Subcutaneous adipose tissue (tissue), 4 donors: ENCODE results near the gene TFDP1. TPM values are rescaled to one million over a fixed set of nuclear protein-coding genes. Genes with fewer than 3 reads are reported as not detected.

Experiments used
- total RNA-seq, 4 donors: library from RNA; depleted of rRNA; stranded (reverse); fragments of >200 nt; gene quantifications; one replicate each; pipeline ENCODE4 v1.1.0, GENCODE V29; 2016
- TF ChIP-seq, protein P1 (sequence below): fragments of 450-650 bp; IDR thresholded peaks from one replicate; pipeline ENCODE4 v1.5.1; 2016; ENCODE audit warnings: low read depth, mild to moderate bottlenecking, control low read depth, antibody characterized with exemption, moderate library complexity

The TFDP1 gene
- total RNA-seq, 4 donors from 2014 or later, result 26.2 to 59.5 (median 27.8) TPM

DNA sequence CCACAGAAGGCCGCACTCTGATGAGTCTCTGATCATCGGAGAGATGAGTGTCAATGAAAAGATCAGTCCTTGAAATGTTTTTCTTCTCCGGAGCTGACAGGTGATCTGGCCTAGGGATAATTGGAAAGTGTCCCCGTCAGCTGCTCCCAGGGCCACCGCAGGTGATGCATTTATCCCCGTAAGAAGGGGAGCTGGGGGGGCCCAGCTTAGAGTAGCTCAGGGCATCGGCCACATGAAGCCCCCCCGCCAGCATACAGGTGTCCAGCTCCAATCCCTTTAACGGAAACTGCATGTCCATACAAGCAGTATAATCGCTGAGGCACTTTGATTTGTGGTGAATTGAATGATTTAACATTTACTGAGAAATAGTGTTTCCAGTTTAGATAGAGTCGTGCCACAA is 45.7 kb downstream of the TFDP1 start:
- TF ChIP-seq, protein P1, sequence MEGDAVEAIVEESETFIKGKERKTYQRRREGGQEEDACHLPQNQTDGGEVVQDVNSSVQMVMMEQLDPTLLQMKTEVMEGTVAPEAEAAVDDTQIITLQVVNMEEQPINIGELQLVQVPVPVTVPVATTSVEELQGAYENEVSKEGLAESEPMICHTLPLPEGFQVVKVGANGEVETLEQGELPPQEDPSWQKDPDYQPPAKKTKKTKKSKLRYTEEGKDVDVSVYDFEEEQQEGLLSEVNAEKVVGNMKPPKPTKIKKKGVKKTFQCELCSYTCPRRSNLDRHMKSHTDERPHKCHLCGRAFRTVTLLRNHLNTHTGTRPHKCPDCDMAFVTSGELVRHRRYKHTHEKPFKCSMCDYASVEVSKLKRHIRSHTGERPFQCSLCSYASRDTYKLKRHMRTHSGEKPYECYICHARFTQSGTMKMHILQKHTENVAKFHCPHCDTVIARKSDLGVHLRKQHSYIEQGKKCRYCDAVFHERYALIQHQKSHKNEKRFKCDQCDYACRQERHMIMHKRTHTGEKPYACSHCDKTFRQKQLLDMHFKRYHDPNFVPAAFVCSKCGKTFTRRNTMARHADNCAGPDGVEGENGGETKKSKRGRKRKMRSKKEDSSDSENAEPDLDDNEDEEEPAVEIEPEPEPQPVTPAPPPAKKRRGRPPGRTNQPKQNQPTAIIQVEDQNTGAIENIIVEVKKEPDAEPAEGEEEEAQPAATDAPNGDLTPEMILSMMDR, result no peak

DNA sequence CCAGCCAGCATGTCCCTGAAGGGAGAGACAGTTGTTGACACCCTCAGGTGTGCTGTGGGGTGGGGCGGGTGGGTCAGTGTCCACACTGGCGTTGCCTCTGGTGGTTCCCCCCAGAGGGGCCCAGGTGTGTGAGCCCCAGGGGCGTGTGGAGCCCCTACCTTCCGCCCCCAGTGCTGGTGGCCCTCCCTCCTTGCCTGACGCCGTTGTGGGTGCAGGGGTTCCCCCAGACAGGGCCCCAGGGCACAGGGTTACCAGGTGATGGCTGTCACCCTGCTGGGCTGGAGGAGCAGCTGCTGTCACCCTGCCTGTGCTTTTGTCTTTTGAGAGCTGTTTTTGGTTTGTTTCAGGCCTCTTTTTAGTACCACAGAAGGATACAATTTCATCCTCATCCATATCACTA is 46.3 kb downstream of the TFDP1 start:
- TF ChIP-seq, protein P1, result no peak

DNA sequence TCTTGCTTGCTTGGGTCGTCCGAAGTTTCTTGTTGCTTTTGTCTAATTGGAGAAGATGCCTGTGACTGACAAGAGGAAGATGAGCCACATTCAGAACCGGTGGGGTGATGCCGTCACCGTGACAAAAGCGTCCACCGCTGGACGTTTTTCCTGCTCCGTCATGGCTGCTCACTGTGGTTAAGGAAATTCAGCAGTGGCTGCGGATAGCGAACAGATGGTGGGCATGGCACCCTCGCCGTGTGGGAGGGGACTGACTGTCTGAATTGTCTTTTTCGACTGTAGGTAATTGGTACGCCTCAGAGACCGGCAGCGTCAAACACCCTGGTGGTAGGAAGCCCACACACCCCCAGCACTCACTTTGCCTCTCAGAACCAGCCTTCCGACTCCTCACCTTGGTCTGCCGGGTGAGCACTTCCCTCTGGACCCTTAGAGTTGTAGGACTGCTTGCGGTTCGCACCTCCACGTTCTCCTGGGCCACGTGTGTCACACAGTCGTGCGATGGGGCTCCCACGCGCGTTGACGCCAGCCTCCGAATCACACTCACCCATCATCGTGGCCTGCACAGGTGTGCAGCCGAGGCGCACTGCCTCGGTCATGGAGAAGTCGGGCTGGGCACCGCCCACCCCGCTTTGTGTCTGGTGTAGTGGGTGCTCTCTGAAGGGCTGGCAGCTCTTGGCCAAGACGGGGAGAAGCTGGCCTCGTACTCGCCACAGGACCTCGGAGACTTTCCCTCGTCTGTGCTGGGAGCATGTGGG is 47.0 kb downstream of the TFDP1 start:
- TF ChIP-seq, protein P1, result no peak

DNA sequence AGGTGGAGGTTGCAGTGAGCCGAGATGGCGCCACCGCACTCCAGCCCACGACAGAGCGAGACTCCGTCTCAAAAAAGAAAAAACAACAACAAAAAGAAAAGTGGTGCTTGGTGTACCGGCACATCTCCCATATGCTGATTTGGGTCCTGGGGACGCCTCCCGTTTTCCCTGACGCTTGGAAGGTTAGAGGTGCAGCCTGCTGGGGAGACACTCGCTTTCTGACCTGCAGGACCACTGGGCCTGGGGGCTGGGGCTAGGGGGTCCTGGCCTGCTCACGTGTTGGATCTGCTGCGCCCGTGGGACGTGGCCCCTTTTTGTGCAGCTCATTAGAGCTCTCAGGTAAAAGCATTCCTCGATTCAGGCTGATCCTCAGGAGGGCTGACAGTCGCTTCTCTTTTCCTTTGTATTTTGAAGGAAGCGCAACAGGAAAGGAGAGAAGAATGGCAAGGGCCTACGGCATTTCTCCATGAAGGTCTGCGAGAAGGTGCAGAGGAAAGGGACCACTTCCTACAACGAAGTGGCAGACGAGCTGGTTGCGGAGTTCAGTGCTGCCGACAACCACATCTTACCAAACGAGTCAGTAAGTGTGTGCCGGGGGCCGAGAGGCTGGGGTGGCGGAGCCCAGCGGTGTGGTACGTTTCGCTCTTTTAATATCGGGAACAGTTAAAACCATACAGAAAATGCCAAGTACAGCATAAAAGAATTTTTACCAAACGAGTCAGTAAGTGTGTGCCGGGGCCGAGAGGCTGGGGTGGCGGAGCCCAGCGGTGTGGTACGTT is 48.3 kb downstream of the TFDP1 start:
- TF ChIP-seq, protein P1, result no peak

DNA sequence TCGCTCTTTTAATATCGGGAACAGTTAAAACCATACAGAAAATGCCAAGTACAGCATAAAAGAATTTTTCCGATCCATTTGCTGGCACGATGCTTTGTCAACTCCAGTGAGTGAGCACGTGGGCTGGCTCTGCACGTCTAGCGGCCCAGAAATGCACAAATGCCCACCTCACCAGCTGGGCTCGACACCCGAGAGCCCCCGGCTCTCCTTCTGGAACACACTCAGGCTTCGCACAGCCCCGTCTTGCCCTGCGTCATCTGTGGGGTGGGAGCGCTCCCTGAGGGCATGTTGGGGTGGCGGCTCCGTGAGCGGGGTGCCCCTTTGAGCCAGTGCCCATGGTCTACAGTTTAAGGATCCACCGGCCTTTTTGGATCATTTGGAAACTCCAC is 48.9 kb downstream of the TFDP1 start:
- TF ChIP-seq, protein P1, result no peak

DNA sequence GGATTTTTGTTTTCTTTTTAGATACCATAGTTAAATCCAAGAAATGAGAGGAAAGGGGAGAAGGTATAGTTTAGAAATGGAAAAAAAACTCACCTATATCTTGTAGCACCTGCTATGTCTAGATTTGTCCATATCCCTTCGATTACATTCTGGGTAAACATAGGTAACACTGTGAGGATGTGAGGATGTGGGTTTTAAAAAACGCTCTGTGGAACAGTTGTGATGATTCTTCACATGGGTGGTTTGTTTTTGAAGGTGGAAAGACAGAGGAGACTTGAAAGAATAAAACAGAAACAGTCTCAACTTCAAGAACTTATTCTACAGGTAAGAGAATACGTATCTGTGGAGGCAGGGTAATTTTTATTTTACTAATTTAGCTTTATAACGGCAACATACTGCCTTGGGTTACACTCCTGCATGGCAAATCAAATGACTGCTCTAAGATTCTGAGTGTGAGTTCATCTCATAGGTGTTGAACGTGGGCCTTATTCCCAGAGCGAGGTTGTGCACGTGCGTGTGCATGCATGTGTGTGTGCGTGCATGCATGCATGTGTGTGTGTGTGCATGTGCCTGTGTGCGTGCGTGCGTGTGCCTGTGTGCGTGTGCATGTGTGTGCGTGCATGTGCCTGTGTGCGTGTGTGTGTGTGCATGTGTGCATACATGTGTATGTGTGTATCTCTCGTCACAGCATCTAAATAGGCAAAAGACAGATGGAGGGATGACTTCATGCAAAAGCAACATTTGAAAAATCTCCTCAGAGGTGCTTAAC is 49.9 kb downstream of the TFDP1 start:
- TF ChIP-seq, protein P1, result no peak

DNA sequence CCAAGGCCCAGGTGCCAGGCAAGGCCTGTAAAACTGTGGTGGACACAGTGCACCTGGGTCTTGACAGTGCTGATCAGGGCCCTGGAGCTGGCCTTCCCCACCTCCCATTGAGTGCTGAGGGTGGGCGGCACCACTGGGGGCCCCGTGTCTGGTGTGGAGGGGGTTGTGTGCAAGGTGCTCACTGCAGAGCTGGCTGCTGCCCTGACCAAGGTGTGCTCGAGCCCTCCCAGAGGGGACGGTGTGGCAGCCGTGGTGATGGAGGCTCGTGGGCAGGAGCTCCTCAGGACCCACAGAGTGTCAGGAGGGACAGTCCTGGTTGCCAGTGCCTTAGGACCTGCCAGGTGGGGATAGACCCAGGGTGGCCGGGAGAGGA is 50.5 kb downstream of the TFDP1 start:
- TF ChIP-seq, protein P1, result no peak
